D341Med (cell line): Measurements from ENCODE around the gene CNTNAP5.
A peak's percentile ranks its signal among the peaks of the same experiment; 100 is the strongest.

Experiments used
- DNase-seq: peaks from one replicate; pipeline ENCODE4 v3.0.0; 2012; ENCODE audit warnings: low spot score

Gene CNTNAP5

GRCh38 chr2:124693156-124693555, 668.1 kb downstream of the CNTNAP5 start:
- DNase-seq = no peak

GRCh38 chr2:124698979-124699565, 674.0 kb downstream of the CNTNAP5 start:
- DNase-seq = peak; percentile 26

GRCh38 chr2:124702777-124703176, 677.7 kb downstream of the CNTNAP5 start:
- DNase-seq = no peak

GRCh38 chr2:124704071-124704925, 679.2 kb downstream of the CNTNAP5 start:
- DNase-seq = peak; percentile 52

GRCh38 chr2:124708661-124709060, 683.6 kb downstream of the CNTNAP5 start:
- no peak for DNase-seq

- no peak for DNase-seq
Observed at GRCh38 chr2:124713969-124714368, 688.9 kb downstream of the CNTNAP5 start.

GRCh38 chr2:124725187-124725586, 700.1 kb downstream of the CNTNAP5 start:
- no peak for DNase-seq

GRCh38 chr2:124740636-124741035, 715.5 kb downstream of the CNTNAP5 start:
- no peak for DNase-seq

GRCh38 chr2:124753842-124754241, 728.8 kb downstream of the CNTNAP5 start:
- peak; percentile 18 for DNase-seq

- DNase-seq = no peak
Observed at GRCh38 chr2:124755386-124755785, 730.3 kb downstream of the CNTNAP5 start.

- no peak for DNase-seq
Observed at GRCh38 chr2:124756048-124756447, 731.0 kb downstream of the CNTNAP5 start.

- no peak for DNase-seq
Observed at GRCh38 chr2:124762388-124762787, 737.3 kb downstream of the CNTNAP5 start.

- DNase-seq = no peak
Observed at GRCh38 chr2:124763611-124764010, 738.5 kb downstream of the CNTNAP5 start.

- DNase-seq = no peak
Observed at GRCh38 chr2:124774781-124775180, 749.7 kb downstream of the CNTNAP5 start.

- no peak for DNase-seq
Observed at GRCh38 chr2:124776332-124776731, 751.2 kb downstream of the CNTNAP5 start.

GRCh38 chr2:124778076-124778475, 753.0 kb downstream of the CNTNAP5 start:
- DNase-seq = no peak

- DNase-seq = no peak
Observed at GRCh38 chr2:124796647-124797046, 771.6 kb downstream of the CNTNAP5 start.

GRCh38 chr2:124797049-124797448, 772.0 kb downstream of the CNTNAP5 start:
- DNase-seq = no peak

- DNase-seq = no peak
Observed at GRCh38 chr2:124798551-124798950, 773.5 kb downstream of the CNTNAP5 start.

- peak; percentile 21 for DNase-seq
Observed at GRCh38 chr2:124804014-124804940, 779.2 kb downstream of the CNTNAP5 start.

- DNase-seq = no peak
Observed at GRCh38 chr2:124805060-124805459, 780.0 kb downstream of the CNTNAP5 start.

- peak; percentile 52 for DNase-seq
Observed at GRCh38 chr2:124810132-124810531, 785.0 kb downstream of the CNTNAP5 start.
